Nephron progenitor cell (in vitro differentiated cells): ENCODE results near the gene MGMT.

Experiments used
- DNase-seq: peaks from one replicate; pipeline ENCODE4 v3.0.0; 2021
- H3K27ac Mint-ChIP-seq: 2 replicates; pipeline ENCODE4 v1.8.0; 2021; ENCODE audit warnings: mild to moderate bottlenecking, moderate library complexity, mixed read lengths
- H3K27me3 Mint-ChIP-seq: 2 replicates; pipeline ENCODE4 v1.8.0; 2021; ENCODE audit warnings: mild to moderate bottlenecking, low read depth, mixed read lengths; ENCODE audit not compliant: poor library complexity
- H3K36me3 Mint-ChIP-seq: 2 replicates; pipeline ENCODE4 v1.8.0; 2021; ENCODE audit warnings: low read depth, mixed read lengths
- H3K4me1 Mint-ChIP-seq: 2 replicates; pipeline ENCODE4 v1.8.0; 2021; ENCODE audit warnings: mixed read lengths
- H3K4me3 Mint-ChIP-seq: 2 replicates; pipeline ENCODE4 v1.8.0; 2021; ENCODE audit warnings: mild to moderate bottlenecking, moderate library complexity, mixed read lengths
- H3K9me3 Mint-ChIP-seq: 2 replicates; pipeline ENCODE4 v1.8.0; 2021; ENCODE audit warnings: mild to moderate bottlenecking, moderate library complexity, mixed read lengths
- CTCF ChIP-seq: fragments of 200-600 bp; sonication (generic); IDR thresholded peaks from 2 replicates; pipeline ENCODE4 v1.5.0; 2021; ENCODE audit warnings: antibody characterized with exemption

The MGMT gene

GRCh38 chr10:129498680-129499079 is 31.6 kb downstream of the MGMT start:
- Mint-ChIP-seq H3K27me3 (peaks cover 3% of the 10 kb centered on the region), H3K4me1 (peaks cover 43% of the 10 kb centered on the region), H3K27ac (no peak overlapping the region), H3K4me3 (no peak overlapping the region), H3K9me3 (peaks cover 43% of the 10 kb centered on the region), H3K36me3 (peaks cover 63% of the 10 kb centered on the region)
- DNase-seq: no peak
- no peak for TF ChIP-seq CTCF

- H3K27ac Mint-ChIP-seq: peak overlapping the region; percentile 83
- peaks cover 50% of the 10 kb centered on the region for H3K36me3 Mint-ChIP-seq
- H3K4me1 Mint-ChIP-seq: peaks cover 30% of the 10 kb centered on the region
- no peak overlapping the region for H3K4me3 Mint-ChIP-seq
- H3K27me3 Mint-ChIP-seq: peaks cover 3% of the 10 kb centered on the region
- peaks cover 35% of the 10 kb centered on the region for H3K9me3 Mint-ChIP-seq
- no peak for TF ChIP-seq CTCF
- no peak for DNase-seq
Measured at GRCh38 chr10:129500617-129501339, 33.7 kb downstream of the MGMT start.

- Mint-ChIP-seq H3K36me3 (peaks cover 47% of the 10 kb centered on the region), H3K27me3 (peaks cover 6% of the 10 kb centered on the region), H3K4me1 (peaks cover 22% of the 10 kb centered on the region), H3K9me3 (peaks cover 39% of the 10 kb centered on the region), H3K27ac (no peak overlapping the region), H3K4me3 (no peak overlapping the region)
- TF ChIP-seq CTCF: no peak
- DNase-seq: no peak
Measured at GRCh38 chr10:129501652-129502436, 34.8 kb downstream of the MGMT start.

- DNase-seq: no peak
- no peak for TF ChIP-seq CTCF
Measured at GRCh38 chr10:129502448-129502847, 35.4 kb downstream of the MGMT start.

GRCh38 chr10:129505500-129506075 is 38.5 kb downstream of the MGMT start:
- Mint-ChIP-seq H3K4me3 (no peak overlapping the region), H3K4me1 (peaks cover 11% of the 10 kb centered on the region), H3K9me3 (peaks cover 41% of the 10 kb centered on the region), H3K27me3 (peaks cover 8% of the 10 kb centered on the region), H3K36me3 (peaks cover 41% of the 10 kb centered on the region), H3K27ac (no peak overlapping the region)
- no peak for TF ChIP-seq CTCF
- no peak for DNase-seq

More at GRCh38 chr10:129502448-129502847, 35.4 kb downstream of the MGMT start:
- H3K4me3 Mint-ChIP-seq: no peak overlapping the region
- peaks cover 16% of the 10 kb centered on the region for H3K4me1 Mint-ChIP-seq
- H3K27me3 Mint-ChIP-seq: peaks cover 6% of the 10 kb centered on the region
- H3K36me3 Mint-ChIP-seq: peaks cover 44% of the 10 kb centered on the region
- peaks cover 40% of the 10 kb centered on the region for H3K9me3 Mint-ChIP-seq
- H3K27ac Mint-ChIP-seq: no peak overlapping the region
